Keratinocyte (primary cell): ENCODE measurements around the gene FLT3LG.

ENCODE experiments used
- EZH2 ChIP-seq: IDR thresholded peaks from one replicate; pipeline ENCODE4 v1.6.1; 2012; ENCODE audit warnings: inconsistent platforms, mild to moderate bottlenecking, low read length, moderate library complexity
- TF ChIP-seq, protein P1 (sequence below), 3 experiments: IDR thresholded peaks in 1 of 3; conservative IDR thresholded peaks in 1 of 3; optimal IDR thresholded peaks in 1 of 3; 2 replicates in 2 of 3; 3 replicates in 1 of 3; pipeline versions ENCODE3 to v1.5.1; 2011; ENCODE audit warnings: low read length in 3 of 3, mild to moderate bottlenecking in 3 of 3, moderate library complexity in 2 of 3, control low read depth in 1 of 3, inconsistent platforms in 1 of 3; ENCODE audit not compliant: insufficient read depth in 2 of 3; ENCODE audit errors: extremely low read depth in 1 of 3

DNA sequence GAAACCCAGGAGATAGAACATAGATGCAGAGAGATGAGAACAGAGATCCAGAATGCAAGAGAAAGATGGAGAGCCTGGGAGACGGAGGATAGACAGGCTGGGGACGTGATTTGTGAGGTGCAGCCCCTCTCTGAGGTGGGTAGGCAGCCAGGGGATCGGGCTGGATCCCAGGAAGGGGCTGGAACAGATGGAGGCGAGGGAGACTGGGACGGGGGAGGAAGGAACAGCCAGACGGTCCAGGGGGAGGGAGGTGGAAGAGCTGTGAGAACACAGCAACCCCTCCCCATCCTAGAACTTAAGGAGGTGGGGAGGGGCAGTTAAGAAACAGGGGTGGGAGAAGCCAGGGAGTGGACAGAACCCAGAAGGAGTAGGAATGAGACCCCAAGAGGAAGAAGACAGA, 35.8 kb upstream of the FLT3LG start:
- TF ChIP-seq EZH2 = no peak
- TF ChIP-seq, protein P1, sequence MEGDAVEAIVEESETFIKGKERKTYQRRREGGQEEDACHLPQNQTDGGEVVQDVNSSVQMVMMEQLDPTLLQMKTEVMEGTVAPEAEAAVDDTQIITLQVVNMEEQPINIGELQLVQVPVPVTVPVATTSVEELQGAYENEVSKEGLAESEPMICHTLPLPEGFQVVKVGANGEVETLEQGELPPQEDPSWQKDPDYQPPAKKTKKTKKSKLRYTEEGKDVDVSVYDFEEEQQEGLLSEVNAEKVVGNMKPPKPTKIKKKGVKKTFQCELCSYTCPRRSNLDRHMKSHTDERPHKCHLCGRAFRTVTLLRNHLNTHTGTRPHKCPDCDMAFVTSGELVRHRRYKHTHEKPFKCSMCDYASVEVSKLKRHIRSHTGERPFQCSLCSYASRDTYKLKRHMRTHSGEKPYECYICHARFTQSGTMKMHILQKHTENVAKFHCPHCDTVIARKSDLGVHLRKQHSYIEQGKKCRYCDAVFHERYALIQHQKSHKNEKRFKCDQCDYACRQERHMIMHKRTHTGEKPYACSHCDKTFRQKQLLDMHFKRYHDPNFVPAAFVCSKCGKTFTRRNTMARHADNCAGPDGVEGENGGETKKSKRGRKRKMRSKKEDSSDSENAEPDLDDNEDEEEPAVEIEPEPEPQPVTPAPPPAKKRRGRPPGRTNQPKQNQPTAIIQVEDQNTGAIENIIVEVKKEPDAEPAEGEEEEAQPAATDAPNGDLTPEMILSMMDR (optimal IDR thresholded peaks at IDR 0.05 in 1 of 3, IDR thresholded peaks at IDR 0.05 in 1 of 3, conservative IDR thresholded peaks at IDR 0.05 in 1 of 3; ENCODE audit: extremely low read depth in 1 of 3, insufficient read depth in 2 of 3, low read length in 3 of 3) = no peak
